Left renal cortex interstitium (tissue), 4 donors: Measurements from ENCODE around the gene DAAM2. TPM values are rescaled to one million over a fixed set of nuclear protein-coding genes. Genes with fewer than 3 reads are reported as not detected.

ENCODE experiments used
- DNase-seq, 4 donors: peaks; one replicate each; pipeline ENCODE4 v3.0.0-alpha.2; 2013; ENCODE audit warnings: low read depth in 4 of 4, low spot score in 2 of 4, missing footprints in 1 of 4
- polyA plus RNA-seq, 4 donors: library from polyadenylated mRNA; unstranded; fragments of 120-200 nt; gene quantifications; one replicate each; pipeline ENCODE4 v1.2.1, GENCODE V29; 2013; ENCODE audit not compliant: insufficient read length in 4 of 4

DAAM2 gene
- polyA plus RNA-seq, 4 donors: 27.2 to 29.0 (median 28.2) TPM

GRCh38 chr6:39786649-39787048 is 5.5 kb upstream of the DAAM2 start:
- DNase-seq: no peak

- DNase-seq: no peak
Measured at GRCh38 chr6:39787322-39787721, 4.9 kb upstream of the DAAM2 start.

GRCh38 chr6:39790772-39791171 is 1.4 kb upstream of the DAAM2 start:
- no peak for DNase-seq

- DNase-seq: no peak
Measured at GRCh38 chr6:39791311-39791710, 865 bp upstream of the DAAM2 start.

GRCh38 chr6:39792540-39793450 is 619 bp downstream of the DAAM2 start:
- DNase-seq: no peak

- no peak for DNase-seq
Measured at GRCh38 chr6:39793516-39793915, 1.3 kb downstream of the DAAM2 start.

- DNase-seq: no peak
Measured at GRCh38 chr6:39794231-39794630, 2.1 kb downstream of the DAAM2 start.

GRCh38 chr6:39797751-39798150 is 5.6 kb downstream of the DAAM2 start:
- DNase-seq: no peak

- no peak for DNase-seq
Measured at GRCh38 chr6:39800034-39801032, 8.2 kb downstream of the DAAM2 start.

GRCh38 chr6:39801456-39802251 is 9.5 kb downstream of the DAAM2 start:
- DNase-seq: no peak

GRCh38 chr6:39803872-39804271 is 11.7 kb downstream of the DAAM2 start:
- no peak for DNase-seq

GRCh38 chr6:39804466-39805065 is 12.4 kb downstream of the DAAM2 start:
- DNase-seq: no peak

GRCh38 chr6:39806278-39806677 is 14.1 kb downstream of the DAAM2 start:
- no peak for DNase-seq

- no peak for DNase-seq
Measured at GRCh38 chr6:39808346-39808745, 16.2 kb downstream of the DAAM2 start.

- no peak for DNase-seq
Measured at GRCh38 chr6:39808964-39809363, 16.8 kb downstream of the DAAM2 start.

GRCh38 chr6:39811835-39812345 is 19.7 kb downstream of the DAAM2 start:
- DNase-seq: no peak

- DNase-seq: no peak
Measured at GRCh38 chr6:39812496-39812852, 20.3 kb downstream of the DAAM2 start.

- DNase-seq: no peak
Measured at GRCh38 chr6:39812853-39813533, 20.8 kb downstream of the DAAM2 start.

GRCh38 chr6:39814236-39814635 is 22.1 kb downstream of the DAAM2 start:
- no peak for DNase-seq
